Lower lobe of right lung (tissue), 2 donors: ENCODE data around the gene ORAI1. TPM values are rescaled to one million over a fixed set of nuclear protein-coding genes. Genes with fewer than 3 reads are reported as not detected.
"Not testable (repeated sequence)": the region's sequence is repeated elsewhere in the genome, so short reads cannot be mapped to it uniquely, and the experiment has no call there.

Experiments
- ATAC-seq, 2 donors: fragments of 200-7000 bp; cut with Tn5 transposase; one replicate each; pipeline ENCODE4 v1.9.1; 2020 to 2022; ENCODE audit warnings: mild to moderate bottlenecking in 2 of 2, moderate library complexity in 2 of 2
- DNase-seq: peaks from one replicate; pipeline ENCODE4 v3.0.0-alpha.2; 2020
- H3K27ac ChIP-seq: fragments of 200-600 bp; one replicate; pipeline ENCODE4 v1.8.0; 2022
- H3K27me3 ChIP-seq: fragments of 200-600 bp; one replicate; pipeline ENCODE4 v1.8.0; 2022; ENCODE audit warnings: low read depth
- H3K36me3 ChIP-seq: fragments of 200-600 bp; one replicate; pipeline ENCODE4 v1.8.0; 2022; ENCODE audit warnings: mild to moderate bottlenecking
- H3K4me1 ChIP-seq: fragments of 200-600 bp; one replicate; pipeline ENCODE4 v1.8.0; 2022
- H3K4me3 ChIP-seq: fragments of 200-600 bp; one replicate; pipeline ENCODE4 v1.8.0; 2022; ENCODE audit warnings: mild to moderate bottlenecking
- H3K9me3 ChIP-seq: fragments of 200-600 bp; one replicate; pipeline ENCODE4 v1.8.0; 2022
- intact Hi-C: fragments of 100-400 bp; cut with DNase I; formaldehyde crosslinking; loops from one replicate; pipeline ENCODE4 v1.11.0; 2022
- total RNA-seq: library from RNA; stranded (reverse); fragmentation: NEBNext Ultra II Directional; extraction: Animal tissue kit (Norgen Biotek cat#: 25700); gene quantifications from one replicate; pipeline ENCODE4 v1.2.1, GENCODE V29; 2021
- TF ChIP-seq, protein P1 (sequence below): fragments of 200-600 bp; IDR thresholded peaks from one replicate; pipeline ENCODE4 v1.8.0; 2022; ENCODE audit warnings: antibody characterized with exemption, mild to moderate bottlenecking
- donor health status: DM: no; HTN: yes; CAD: no; lungs with severe emphysema.

ORAI1 gene
- total RNA-seq, 1 donor from 2014 or later: 39.0 TPM

DNA sequence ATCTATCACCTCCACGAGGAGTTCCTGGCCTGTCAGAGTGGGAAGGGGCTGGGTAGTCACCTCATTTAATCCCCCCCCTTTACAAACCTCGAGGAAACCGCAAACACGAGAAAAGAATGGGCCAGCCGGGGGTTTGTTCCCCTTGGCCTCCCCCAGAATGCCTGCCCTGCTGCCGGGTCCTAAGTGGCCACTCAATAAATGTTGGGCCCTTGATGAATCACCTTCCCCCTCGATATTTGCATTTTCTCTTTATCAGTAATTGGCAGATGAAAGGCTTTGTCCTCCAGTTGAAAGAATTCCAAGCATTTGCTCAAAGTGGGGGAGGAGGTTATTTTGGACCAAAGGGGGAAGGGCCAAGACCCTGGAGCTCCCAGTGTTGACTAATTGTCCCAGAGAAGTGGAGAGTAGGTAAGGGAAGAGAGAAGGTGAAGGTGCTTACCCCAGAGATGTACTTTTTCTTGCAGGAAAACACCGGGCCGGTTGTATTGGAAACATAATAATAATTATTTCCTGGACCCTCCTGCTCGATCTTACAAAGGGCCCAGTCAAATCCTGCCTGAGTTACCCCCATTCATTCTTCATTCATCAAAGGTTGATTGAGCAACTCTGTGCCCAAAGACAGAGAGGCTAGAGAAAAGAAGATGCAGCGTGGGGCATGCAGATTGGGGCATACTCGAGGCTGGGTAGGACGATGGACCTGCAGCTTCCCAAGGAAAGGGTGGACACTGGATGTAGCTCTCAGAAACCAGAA lies 43.6 kb upstream of the ORAI1 start:
- intact Hi-C loops: no loop called here

DNA sequence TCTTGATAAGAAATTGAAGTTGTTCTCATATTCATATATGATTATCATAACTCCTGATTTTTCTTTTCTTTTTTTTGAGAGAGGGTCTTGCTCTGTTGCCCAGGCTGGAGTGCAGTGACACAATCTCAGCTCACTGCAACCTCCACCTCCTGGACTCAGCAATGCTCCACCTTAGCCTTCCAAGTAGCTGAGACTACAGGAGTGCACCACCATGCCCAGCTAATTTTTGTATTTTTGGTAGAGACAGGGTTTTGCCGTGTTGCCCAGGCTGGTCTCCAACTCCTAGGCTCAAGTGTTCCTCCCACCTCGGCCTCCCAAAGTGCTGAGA lies 43.0 kb upstream of the ORAI1 start:
- H3K27ac ChIP-seq, intact Hi-C loops, ATAC-seq, H3K9me3 ChIP-seq, H3K27me3 ChIP-seq, H3K4me3 ChIP-seq, DNase-seq, H3K36me3 ChIP-seq: not testable (repeated sequence)
- peaks cover 29% of the 10 kb centered on the region for H3K4me1 ChIP-seq

More for the DNA sequence above, 43.6 kb upstream of the ORAI1 start:
- peak in 1 of 2 donors; percentile 38 for ATAC-seq
- Histone ChIP-seq H3K27ac (peak overlapping the region; percentile 84), H3K27me3 (no peaks in the 10 kb centered on the region), H3K36me3 (no peaks in the 10 kb centered on the region), H3K4me1 (peaks cover 34% of the 10 kb centered on the region), H3K4me3 (no peak overlapping the region), H3K9me3 (no peaks in the 10 kb centered on the region)
- TF ChIP-seq, protein P1, sequence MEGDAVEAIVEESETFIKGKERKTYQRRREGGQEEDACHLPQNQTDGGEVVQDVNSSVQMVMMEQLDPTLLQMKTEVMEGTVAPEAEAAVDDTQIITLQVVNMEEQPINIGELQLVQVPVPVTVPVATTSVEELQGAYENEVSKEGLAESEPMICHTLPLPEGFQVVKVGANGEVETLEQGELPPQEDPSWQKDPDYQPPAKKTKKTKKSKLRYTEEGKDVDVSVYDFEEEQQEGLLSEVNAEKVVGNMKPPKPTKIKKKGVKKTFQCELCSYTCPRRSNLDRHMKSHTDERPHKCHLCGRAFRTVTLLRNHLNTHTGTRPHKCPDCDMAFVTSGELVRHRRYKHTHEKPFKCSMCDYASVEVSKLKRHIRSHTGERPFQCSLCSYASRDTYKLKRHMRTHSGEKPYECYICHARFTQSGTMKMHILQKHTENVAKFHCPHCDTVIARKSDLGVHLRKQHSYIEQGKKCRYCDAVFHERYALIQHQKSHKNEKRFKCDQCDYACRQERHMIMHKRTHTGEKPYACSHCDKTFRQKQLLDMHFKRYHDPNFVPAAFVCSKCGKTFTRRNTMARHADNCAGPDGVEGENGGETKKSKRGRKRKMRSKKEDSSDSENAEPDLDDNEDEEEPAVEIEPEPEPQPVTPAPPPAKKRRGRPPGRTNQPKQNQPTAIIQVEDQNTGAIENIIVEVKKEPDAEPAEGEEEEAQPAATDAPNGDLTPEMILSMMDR: no peak
- DNase-seq: no peak

DNA sequence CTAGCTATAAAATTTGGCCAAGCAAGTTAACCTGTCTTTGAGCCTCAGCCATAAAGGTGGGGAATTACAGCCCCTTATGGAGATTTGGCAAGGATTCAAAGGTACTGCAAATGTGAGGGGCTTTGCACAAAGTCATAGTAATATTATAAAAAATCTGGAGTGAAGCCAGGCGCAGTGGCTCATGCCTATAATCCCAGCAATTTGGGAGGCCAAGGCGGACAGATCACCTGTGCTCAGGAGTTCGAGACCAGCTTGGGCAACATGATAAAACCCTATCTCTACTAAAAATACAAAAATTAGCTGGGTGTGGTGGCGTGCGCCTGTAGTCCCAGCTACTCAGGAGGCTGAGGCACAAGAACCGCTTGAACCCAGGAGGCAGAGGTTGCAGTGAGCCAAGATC lies 41.4 kb upstream of the ORAI1 start:
- H3K27ac ChIP-seq, intact Hi-C loops, H3K9me3 ChIP-seq, H3K36me3 ChIP-seq, H3K4me3 ChIP-seq, H3K27me3 ChIP-seq, ATAC-seq, DNase-seq: not testable (repeated sequence)
- H3K4me1 ChIP-seq: peaks cover 21% of the 10 kb centered on the region

DNA sequence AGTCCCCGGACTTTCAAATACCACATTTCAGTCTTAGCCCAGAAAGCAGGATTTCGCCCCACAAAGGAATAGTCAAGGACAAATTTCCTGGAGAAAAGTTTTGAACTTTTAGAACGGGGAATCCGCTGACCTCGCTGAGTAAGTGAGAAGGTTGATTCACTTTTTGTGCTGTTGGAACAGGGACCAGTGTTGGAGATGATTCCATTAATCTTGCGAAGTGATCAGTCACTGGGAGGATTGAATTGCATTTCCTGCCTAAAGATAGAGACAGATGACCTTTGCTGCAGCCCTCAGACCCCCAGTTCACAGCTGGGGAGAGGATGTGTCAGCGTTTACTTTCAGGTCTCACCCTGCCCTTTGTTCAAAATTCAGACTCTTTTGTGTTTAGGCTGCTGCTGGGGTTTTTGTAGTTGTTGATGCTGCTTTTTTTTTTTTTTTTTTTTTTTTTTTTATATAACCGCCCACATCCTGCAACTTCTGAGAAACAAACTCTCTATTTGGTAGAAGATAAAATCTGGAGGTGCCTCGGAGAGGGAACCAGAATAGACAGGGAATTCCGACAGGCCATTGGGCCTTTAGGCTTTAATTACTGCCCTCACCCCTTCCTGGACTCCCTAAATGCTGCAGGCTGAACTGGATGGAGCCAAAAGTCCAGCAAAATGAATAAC lies 35.7 kb upstream of the ORAI1 start:
- intact Hi-C loops: no loop called here
- H3K4me3 ChIP-seq: peak overlapping the region; percentile 51
- peak overlapping the region; percentile 80 for H3K27ac ChIP-seq
- TF ChIP-seq, protein P1: no peak
- ATAC-seq (peak; percentile 49 to 65), DNase-seq (no peak)
- H3K9me3 ChIP-seq: no peaks in the 10 kb centered on the region
- H3K27me3 ChIP-seq: no peaks in the 10 kb centered on the region
- H3K36me3 ChIP-seq: no peaks in the 10 kb centered on the region
- peaks cover 11% of the 10 kb centered on the region for H3K4me1 ChIP-seq

DNA sequence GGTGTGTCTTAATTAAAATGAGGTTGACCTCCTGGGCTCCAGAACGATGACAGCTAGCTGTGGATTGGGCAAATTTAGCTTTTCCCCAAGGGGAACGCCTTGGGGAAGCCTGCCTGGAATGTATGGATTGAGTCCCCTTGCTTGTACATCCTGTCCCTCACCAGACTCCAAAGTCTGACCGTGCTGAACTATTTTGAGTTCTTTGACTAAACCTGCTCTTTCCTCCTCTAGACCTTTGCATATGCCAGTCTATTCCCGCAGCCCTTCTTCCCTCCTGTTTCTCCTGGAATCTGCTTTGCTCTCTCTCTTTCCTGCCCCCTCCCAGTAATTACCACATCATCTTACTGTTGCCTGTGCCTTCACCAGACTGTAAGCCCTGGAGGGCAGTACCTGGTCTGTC lies 34.0 kb upstream of the ORAI1 start:
- H3K4me1 ChIP-seq: peaks cover 11% of the 10 kb centered on the region
- no peaks in the 10 kb centered on the region for H3K27me3 ChIP-seq
- ATAC-seq: no peak
- intact Hi-C loops: no loop called here
- H3K9me3 ChIP-seq: no peaks in the 10 kb centered on the region
- no peak overlapping the region for H3K27ac ChIP-seq
- DNase-seq: no peak
- no peak overlapping the region for H3K4me3 ChIP-seq
- H3K36me3 ChIP-seq: no peaks in the 10 kb centered on the region
- TF ChIP-seq, protein P1: no peak

DNA sequence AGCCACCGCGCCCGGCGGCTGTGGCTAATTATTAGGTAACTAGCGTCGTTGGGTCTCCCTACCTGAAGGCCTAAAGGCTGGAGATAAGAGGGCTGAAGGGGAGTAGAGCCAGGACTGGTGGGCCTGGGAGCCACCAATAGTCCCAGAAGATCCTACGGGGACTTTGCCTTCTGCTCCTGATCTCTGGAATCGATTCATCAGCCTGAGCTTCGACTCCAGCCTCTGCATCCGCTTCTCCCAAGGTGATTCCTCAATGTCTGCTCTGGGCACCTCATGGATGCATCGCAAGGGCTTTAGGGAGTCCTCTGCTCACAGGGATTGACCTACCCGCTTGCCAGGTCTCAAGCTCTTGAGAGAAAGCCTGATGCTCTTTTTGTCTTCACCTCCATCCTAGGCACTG lies 30.8 kb upstream of the ORAI1 start:
- no peak overlapping the region for H3K27ac ChIP-seq
- no peak overlapping the region for H3K4me3 ChIP-seq
- no peaks in the 10 kb centered on the region for H3K27me3 ChIP-seq
- intact Hi-C loops: no loop called here
- DNase-seq (no peak), ATAC-seq (no peak)
- H3K4me1 ChIP-seq: peaks cover 8% of the 10 kb centered on the region
- TF ChIP-seq, protein P1: no peak
- H3K9me3 ChIP-seq: no peaks in the 10 kb centered on the region
- H3K36me3 ChIP-seq: no peaks in the 10 kb centered on the region
